GM23338 (cell line): Measurements from ENCODE around the gene SRPK2. TPM values are rescaled to one million over a fixed set of nuclear protein-coding genes. Genes with fewer than 3 reads are reported as not detected.

Source experiments
- ATAC-seq: fragments of 200-7000 bp; cut with Tn5 transposase; 3 replicates; pipeline ENCODE4 v1.9.1; 2020
- DNase-seq: peaks from one replicate; pipeline ENCODE4 v3.0.0-alpha.2; 2015; ENCODE audit warnings: low spot score
- H2AFZ ChIP-seq: fragments of 200-600 bp; sonication (generic); 2 replicates; pipeline ENCODE4 v1.8.0; 2016; ENCODE audit warnings: antibody characterized with exemption, mild to moderate bottlenecking, moderate library complexity
- H3F3A ChIP-seq: fragments of 200-600 bp; sonication (generic); replicated peaks from 2 replicates; pipeline ENCODE4 v1.8.0; 2017; ENCODE audit warnings: antibody characterized with exemption, mixed run types, low read depth
- H3K27ac ChIP-seq: fragments of 200-600 bp; sonication (generic); 2 replicates; pipeline ENCODE4 v1.6.1; 2016; ENCODE audit warnings: low read depth
- H3K27me3 ChIP-seq: fragments of 200-600 bp; sonication (generic); 2 replicates; pipeline ENCODE4 v1.8.0; 2016; ENCODE audit warnings: mild to moderate bottlenecking, mixed run types, moderate library complexity; ENCODE audit not compliant: insufficient read depth
- H3K36me3 ChIP-seq: fragments of 200-600 bp; sonication (generic); 2 replicates; pipeline ENCODE4 v1.8.0; 2016; ENCODE audit warnings: mild to moderate bottlenecking; ENCODE audit not compliant: insufficient read depth
- H3K4me1 ChIP-seq: fragments of 200-600 bp; sonication (generic); 2 replicates; pipeline ENCODE4 v1.8.0; 2016; ENCODE audit warnings: mild to moderate bottlenecking, moderate library complexity; ENCODE audit not compliant: insufficient read depth
- H3K4me2 ChIP-seq: fragments of 200-600 bp; sonication (generic); 2 replicates; pipeline ENCODE4 v1.7.1; 2017; ENCODE audit warnings: mixed run types
- H3K4me3 ChIP-seq: fragments of 200-600 bp; sonication (generic); 2 replicates; pipeline ENCODE4 v1.6.1; 2016; ENCODE audit warnings: mixed run types
- H3K79me2 ChIP-seq: fragments of 200-600 bp; sonication (generic); replicated peaks from 2 replicates; pipeline ENCODE4 v1.8.0; 2017; ENCODE audit warnings: mild to moderate bottlenecking; ENCODE audit not compliant: insufficient read depth
- H3K9me2 ChIP-seq: fragments of 200-600 bp; sonication (generic); 2 replicates; pipeline ENCODE4 v1.8.0; 2017; ENCODE audit not compliant: insufficient read depth
- H4K20me1 ChIP-seq: fragments of 200-600 bp; sonication (generic); replicated peaks from 2 replicates; pipeline ENCODE4 v1.8.0; 2017; ENCODE audit warnings: mild to moderate bottlenecking; ENCODE audit not compliant: insufficient read depth
- H3K27ac Mint-ChIP-seq: 2 replicates; pipeline ENCODE4 v1.8.0; 2020; ENCODE audit warnings: inconsistent platforms, mild to moderate bottlenecking, moderate library complexity, mixed read lengths
- H3K27me3 Mint-ChIP-seq: 3 replicates; pipeline ENCODE4 v1.8.0; 2022; ENCODE audit warnings: low read depth, mild to moderate bottlenecking, moderate library complexity, mixed read lengths, inconsistent platforms; ENCODE audit not compliant: insufficient read depth, poor library complexity
- H3K36me3 Mint-ChIP-seq: 3 replicates; pipeline ENCODE4 v1.8.0; 2021; ENCODE audit warnings: low read depth, mild to moderate bottlenecking, inconsistent platforms, moderate library complexity, mixed read lengths
- H3K4me1 Mint-ChIP-seq: 3 replicates; pipeline ENCODE4 v1.8.0; 2020; ENCODE audit warnings: mild to moderate bottlenecking, inconsistent platforms, mixed read lengths
- H3K4me3 Mint-ChIP-seq: 3 replicates; pipeline ENCODE4 v1.8.0; 2021; ENCODE audit warnings: moderate library complexity, mild to moderate bottlenecking, inconsistent platforms, mixed read lengths
- H3K9me3 Mint-ChIP-seq: 3 replicates; pipeline ENCODE4 v1.8.0; 2020; ENCODE audit warnings: moderate library complexity, mild to moderate bottlenecking, inconsistent platforms, mixed read lengths
- CREB1 ChIP-seq: fragments of 250-450 bp; sonication (Bioruptor Pico); IDR thresholded peaks from 2 replicates; pipeline ENCODE4 v1.5.0; 2020; ENCODE audit warnings: low read depth, mild to moderate bottlenecking, moderate library complexity
- EZH2 ChIP-seq: fragments of 200-600 bp; sonication (generic); IDR thresholded peaks from one replicate; pipeline ENCODE4 v1.8.0; 2017; ENCODE audit warnings: antibody characterized with exemption, mild to moderate bottlenecking, low read depth; ENCODE audit not compliant: unreplicated experiment
- EZH2phosphoT487 ChIP-seq: fragments of 200-600 bp; sonication (generic); IDR thresholded peaks from one replicate; pipeline ENCODE4 v1.8.1; 2018; ENCODE audit warnings: antibody characterized with exemption; ENCODE audit not compliant: unreplicated experiment
- JUNB ChIP-seq: IDR thresholded peaks from one replicate; pipeline ENCODE4 v1.6.1; 2016; ENCODE audit warnings: antibody characterized with exemption; ENCODE audit not compliant: unreplicated experiment
- POLR2AphosphoS5 ChIP-seq: IDR thresholded peaks from 2 replicates; pipeline ENCODE4 v1.6.1; 2016; ENCODE audit warnings: antibody characterized with exemption, low read depth
- REST ChIP-seq: IDR thresholded peaks from one replicate; pipeline ENCODE4 v1.6.1; 2018; ENCODE audit warnings: antibody characterized with exemption; ENCODE audit not compliant: unreplicated experiment
- STAT1 ChIP-seq: IDR thresholded peaks from one replicate; pipeline ENCODE4 v1.6.1; 2016; ENCODE audit warnings: antibody characterized with exemption; ENCODE audit not compliant: unreplicated experiment
- ZNF114 ChIP-seq: fragments of 250-450 bp; sonication (Bioruptor Pico); IDR thresholded peaks from 2 replicates; pipeline ENCODE4 v1.5.0; 2020; ENCODE audit warnings: mild to moderate bottlenecking, moderate library complexity
- polyA plus RNA-seq: library from polyadenylated mRNA; unstranded; fragments of >200 nt; fragmentation: Nextera tagmentation; extraction: Ambion mirVana; gene quantifications from 2 replicates; pipeline ENCODE4 v1.2.1, GENCODE V29; 2016
- total RNA-seq: library from RNA; depleted of rRNA; stranded (reverse); fragments of >200 nt; shearing (Covaris generic); gene quantifications from 2 replicates; pipeline ENCODE4 v1.2.3, GENCODE V29; 2014
- TF ChIP-seq, protein P1 (sequence below), 2 experiments: fragments of 200-600 bp in 1 of 2; sonication (generic) in 1 of 2; conservative IDR thresholded peaks; 2 replicates each; pipeline versions ENCODE4 v1.5.1 to v1.6.1; 2016 to 2017; ENCODE audit warnings: antibody characterized with exemption in 2 of 2, low read depth in 2 of 2, mild to moderate bottlenecking in 2 of 2, moderate library complexity in 1 of 2
- TF ChIP-seq, protein P2 (sequence below): IDR thresholded peaks from 2 replicates; pipeline ENCODE4 v1.6.1; 2016; ENCODE audit warnings: antibody characterized with exemption

The SRPK2 gene
- total and polyA plus RNA-seq, 2 experiments from 2014 or later: 66.3 to 91.5 TPM

GRCh38 chr7:105309235-105310169 is 79.2 kb downstream of the SRPK2 start:
- peaks cover 16% of the 10 kb centered on the region for H3K4me1 ChIP-seq
- no peak overlapping the region for H3K4me3 ChIP-seq
- no peak overlapping the region for H3K4me2 ChIP-seq
- H3K9me2 ChIP-seq: no peaks in the 10 kb centered on the region
- no peaks in the 10 kb centered on the region for H3F3A ChIP-seq
- peak overlapping the region; percentile 13; the same call in 1 of the 2 replicates for H3K27ac ChIP-seq
- Mint-ChIP-seq H3K36me3 (no peaks in the 10 kb centered on the region), H3K27ac (peak overlapping the region; percentile 30; the same call in 1 of the 2 replicates), H3K4me3 (no peak overlapping the region), H3K27me3 (no peaks in the 10 kb centered on the region), H3K9me3 (no peaks in the 10 kb centered on the region), H3K4me1 (peaks cover 21% of the 10 kb centered on the region)
- H3K27me3 ChIP-seq: no peaks in the 10 kb centered on the region
- ATAC-seq (peak; percentile 87), DNase-seq (peak; percentile 48)
- H3K36me3 ChIP-seq: no peaks in the 10 kb centered on the region
- H2AFZ ChIP-seq: no peak overlapping the region
- peaks cover 89% of the 10 kb centered on the region for H3K79me2 ChIP-seq
- no peak for TF ChIP-seq JUNB
- TF ChIP-seq, protein P1, sequence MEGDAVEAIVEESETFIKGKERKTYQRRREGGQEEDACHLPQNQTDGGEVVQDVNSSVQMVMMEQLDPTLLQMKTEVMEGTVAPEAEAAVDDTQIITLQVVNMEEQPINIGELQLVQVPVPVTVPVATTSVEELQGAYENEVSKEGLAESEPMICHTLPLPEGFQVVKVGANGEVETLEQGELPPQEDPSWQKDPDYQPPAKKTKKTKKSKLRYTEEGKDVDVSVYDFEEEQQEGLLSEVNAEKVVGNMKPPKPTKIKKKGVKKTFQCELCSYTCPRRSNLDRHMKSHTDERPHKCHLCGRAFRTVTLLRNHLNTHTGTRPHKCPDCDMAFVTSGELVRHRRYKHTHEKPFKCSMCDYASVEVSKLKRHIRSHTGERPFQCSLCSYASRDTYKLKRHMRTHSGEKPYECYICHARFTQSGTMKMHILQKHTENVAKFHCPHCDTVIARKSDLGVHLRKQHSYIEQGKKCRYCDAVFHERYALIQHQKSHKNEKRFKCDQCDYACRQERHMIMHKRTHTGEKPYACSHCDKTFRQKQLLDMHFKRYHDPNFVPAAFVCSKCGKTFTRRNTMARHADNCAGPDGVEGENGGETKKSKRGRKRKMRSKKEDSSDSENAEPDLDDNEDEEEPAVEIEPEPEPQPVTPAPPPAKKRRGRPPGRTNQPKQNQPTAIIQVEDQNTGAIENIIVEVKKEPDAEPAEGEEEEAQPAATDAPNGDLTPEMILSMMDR (conservative IDR thresholded peaks at IDR 0.05; ENCODE audit: low read depth in 2 of 2): no peak
- TF ChIP-seq REST: no peak
- TF ChIP-seq ZNF114: no peak
- no peak for TF ChIP-seq POLR2AphosphoS5
- TF ChIP-seq, protein P2, sequence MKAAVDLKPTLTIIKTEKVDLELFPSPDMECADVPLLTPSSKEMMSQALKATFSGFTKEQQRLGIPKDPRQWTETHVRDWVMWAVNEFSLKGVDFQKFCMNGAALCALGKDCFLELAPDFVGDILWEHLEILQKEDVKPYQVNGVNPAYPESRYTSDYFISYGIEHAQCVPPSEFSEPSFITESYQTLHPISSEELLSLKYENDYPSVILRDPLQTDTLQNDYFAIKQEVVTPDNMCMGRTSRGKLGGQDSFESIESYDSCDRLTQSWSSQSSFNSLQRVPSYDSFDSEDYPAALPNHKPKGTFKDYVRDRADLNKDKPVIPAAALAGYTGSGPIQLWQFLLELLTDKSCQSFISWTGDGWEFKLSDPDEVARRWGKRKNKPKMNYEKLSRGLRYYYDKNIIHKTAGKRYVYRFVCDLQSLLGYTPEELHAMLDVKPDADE: no peak
- no peak for TF ChIP-seq EZH2
- TF ChIP-seq STAT1: no peak
- TF ChIP-seq CREB1: no peak
- no peak for TF ChIP-seq EZH2phosphoT487
- peaks cover 35% of the 10 kb centered on the region for H4K20me1 ChIP-seq
